Fibroblast of peridontal ligament (primary cell): Measurements from ENCODE around the gene AVEN.
"Not testable (repeated sequence)": the region's sequence is repeated elsewhere in the genome, so short reads cannot be mapped to it uniquely, and the experiment has no call there.

Experiments
- DNase-seq: peaks from one replicate; pipeline ENCODE4 v3.0.0-alpha.2; 2010; ENCODE audit errors: extremely low read depth

AVEN gene

DNA sequence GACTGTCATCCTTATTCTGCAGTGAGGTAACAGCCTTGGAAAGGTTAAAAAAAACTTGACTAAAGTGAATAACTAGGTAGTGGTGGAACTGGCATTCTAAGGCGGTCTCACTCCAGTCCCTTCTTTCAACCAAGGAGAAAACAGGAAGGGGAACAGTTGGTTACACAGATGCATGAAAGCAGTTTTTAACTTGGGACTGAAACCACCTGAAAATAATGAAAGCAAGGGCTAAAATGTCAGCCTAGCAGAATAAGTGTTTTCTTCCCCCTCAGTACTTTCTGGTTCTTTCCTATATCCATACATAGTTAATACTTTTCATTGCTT is 748 bp upstream of the AVEN start:
- no peak for DNase-seq

- DNase-seq, result peak; percentile 59
These were observed 757 bp downstream of the AVEN start for GRCh38 chr15:34038023-34038870.

DNA sequence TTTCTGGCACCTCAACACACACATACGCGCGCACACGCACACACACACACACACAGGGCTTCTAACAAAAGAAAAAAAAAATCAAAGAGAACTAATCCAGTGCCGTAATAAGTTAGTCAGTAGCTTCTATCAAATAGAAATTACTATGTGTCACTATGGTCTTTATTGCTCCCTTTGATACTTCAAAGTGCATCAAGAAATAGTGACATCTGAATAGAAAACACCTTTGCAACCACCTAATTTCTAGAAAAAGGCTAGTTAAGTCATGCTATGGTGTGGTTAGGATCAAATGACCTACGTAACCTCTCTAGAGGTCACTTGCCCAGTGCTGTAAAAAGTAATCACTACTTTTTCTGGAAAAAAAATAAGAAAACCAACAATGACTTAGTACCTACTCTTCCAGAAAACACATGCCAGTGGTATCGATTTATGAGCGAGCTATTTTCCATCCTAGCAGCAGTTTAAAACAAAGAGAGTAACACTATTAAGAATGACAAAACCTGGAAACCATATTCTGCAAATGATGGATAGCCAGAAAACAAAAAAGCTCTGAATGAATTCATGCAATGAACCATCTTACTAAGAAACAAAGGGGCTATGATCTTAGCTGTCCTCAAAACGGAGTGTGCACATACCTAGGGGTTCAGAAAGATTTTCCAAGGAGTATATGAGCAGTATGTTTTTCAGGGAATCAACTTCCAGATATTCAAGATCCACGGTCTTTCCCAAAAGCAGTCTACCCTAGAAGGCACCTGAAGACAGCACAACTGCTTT is 6.8 kb downstream of the AVEN start:
- no peak for DNase-seq

- DNase-seq, result no peak
These were observed 11.4 kb downstream of the AVEN start for GRCh38 chr15:34027606-34028005.

GRCh38 chr15:34025252-34025651 is 13.8 kb downstream of the AVEN start:
- DNase-seq, result no peak

- peak; percentile 42 for DNase-seq
These were observed 15.1 kb downstream of the AVEN start for GRCh38 chr15:34023907-34024306.

DNA sequence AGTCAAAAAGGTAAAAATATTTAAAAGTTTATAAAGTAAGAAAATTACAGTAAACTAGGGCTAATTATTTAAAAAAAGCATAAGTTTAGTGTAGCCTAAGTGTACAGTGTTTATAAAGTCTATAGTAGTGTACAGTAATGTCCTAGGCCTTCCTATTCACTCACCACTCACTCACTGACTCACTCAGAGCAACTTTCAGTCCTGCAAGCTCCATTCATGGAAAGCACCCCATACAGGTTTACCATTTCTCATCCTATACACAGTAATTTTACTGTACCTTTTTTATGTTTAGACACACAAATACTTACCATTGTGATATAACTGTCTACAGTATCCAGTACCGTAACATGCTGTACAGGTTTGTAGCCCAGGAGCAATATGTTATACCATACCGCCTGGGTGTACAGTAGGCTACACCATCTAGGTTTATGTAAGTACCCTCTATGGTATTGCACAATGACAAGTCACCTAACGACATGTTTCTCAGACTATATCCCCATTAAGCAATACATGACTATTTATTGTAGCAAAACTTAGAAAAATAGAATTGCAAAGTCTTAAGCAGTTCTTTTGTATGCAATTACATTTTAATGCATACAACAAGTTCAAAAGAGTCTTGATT is 19.5 kb downstream of the AVEN start:
- DNase-seq, result no peak

- DNase-seq, result not testable (repeated sequence)
These were observed 20.3 kb downstream of the AVEN start for GRCh38 chr15:34018738-34019137.

GRCh38 chr15:34018021-34018645 is 20.9 kb downstream of the AVEN start:
- DNase-seq, result no peak

DNA sequence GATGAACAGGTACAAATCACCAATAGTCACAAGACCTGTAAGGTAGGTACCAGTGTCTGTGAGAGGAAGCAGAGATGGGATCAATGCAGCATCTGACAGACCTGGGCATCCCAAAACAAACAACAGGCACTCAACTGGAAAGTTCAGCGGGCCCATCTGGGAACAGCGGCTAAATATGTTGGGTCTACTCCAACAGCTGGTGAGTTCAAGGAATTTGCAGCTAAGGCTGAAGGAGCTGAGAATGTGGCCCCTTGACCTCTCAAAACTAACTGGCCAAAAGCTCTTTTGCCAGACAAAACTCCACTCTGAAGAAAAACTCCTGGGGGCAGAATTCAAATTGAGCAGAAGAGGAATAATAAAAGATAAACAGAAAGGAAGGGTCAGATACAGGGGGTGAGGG is 24.4 kb downstream of the AVEN start:
- peak; percentile 10 for DNase-seq

GRCh38 chr15:34013746-34014145 is 25.3 kb downstream of the AVEN start:
- no peak for DNase-seq

GRCh38 chr15:34012461-34013028 is 26.5 kb downstream of the AVEN start:
- no peak for DNase-seq

DNA sequence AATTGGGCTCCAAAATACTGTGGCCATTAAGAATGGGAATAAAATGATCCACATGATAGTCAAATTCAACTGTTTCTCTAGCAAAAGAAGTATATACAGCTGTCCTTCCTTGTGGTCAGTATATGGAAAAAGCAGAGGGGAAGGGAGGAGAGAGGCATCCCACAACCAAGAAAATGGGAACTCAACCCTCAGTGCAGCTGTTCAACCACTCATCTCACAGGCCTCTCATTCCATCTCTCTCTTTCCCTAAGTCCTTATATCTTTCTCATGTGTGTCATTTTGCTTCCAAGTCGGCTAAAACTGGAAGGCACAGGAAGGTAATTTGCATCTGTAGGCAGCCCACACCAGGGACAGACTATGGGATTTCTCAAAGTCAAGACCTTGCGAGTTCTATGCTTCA is 27.5 kb downstream of the AVEN start:
- no peak for DNase-seq

DNA sequence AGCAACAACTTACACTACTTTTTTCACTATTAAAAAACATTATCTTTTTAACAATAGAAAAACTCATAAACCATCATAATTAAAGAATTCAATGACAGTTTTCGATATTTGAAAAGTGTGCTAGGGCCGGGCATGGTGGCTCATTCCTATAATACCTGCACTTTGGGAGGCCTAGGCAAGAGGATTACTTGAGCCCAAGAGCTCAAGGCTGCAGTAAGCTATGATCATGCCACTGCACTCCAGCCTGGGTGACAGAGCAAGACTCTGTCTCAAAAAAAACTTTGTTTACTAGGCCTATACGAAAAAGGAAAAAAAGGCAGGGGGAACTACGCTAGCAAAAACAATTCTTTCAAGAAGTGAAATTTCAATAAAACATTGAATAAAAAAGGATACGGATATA is 28.1 kb downstream of the AVEN start:
- no peak for DNase-seq

GRCh38 chr15:34009656-34010055 is 29.3 kb downstream of the AVEN start:
- DNase-seq, result no peak

DNA sequence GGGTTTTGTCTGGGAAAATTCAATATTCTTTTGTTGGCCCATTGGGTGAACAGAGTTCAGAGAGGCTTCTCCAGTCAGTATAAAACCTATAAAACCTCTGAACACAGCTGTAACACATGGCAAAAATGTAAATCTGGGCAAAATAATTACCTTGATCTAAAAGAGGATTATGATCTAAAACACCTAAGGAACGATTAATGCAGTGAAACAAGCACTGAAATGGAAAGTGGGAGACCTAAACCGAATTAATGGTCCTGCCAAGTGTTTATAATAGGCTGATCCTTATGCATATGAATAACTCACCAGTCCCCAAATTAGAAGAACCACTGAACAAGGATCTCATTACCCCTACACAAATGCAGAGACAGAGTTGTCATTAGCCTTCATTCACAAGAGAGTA is 32.6 kb downstream of the AVEN start:
- no peak for DNase-seq

- no peak for DNase-seq
These were observed 37.5 kb downstream of the AVEN start for GRCh38 chr15:34001536-34001935.

DNA sequence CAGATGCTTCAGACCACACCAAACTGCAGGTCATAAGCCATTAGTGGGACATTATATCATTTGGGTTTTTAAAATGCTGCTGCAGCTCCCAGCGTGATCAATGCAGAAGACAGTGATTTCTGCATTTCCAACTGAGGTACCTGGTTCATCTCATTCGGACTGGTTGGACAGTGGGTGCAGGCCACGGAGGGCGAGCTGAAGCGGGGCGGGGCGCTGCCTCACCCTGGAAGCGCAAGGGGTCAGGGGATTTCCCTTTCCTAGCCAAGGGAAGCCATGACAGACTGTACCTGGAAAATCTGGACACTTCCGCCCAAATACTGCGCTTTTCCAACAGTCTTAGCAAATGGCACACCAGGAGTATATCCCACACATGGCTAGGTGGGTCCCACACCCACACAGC is 43.3 kb downstream of the AVEN start:
- DNase-seq, result not testable (repeated sequence)

- no peak for DNase-seq
These were observed 44.9 kb downstream of the AVEN start for GRCh38 chr15:33994005-33994615.

GRCh38 chr15:33988384-33988783 is 50.6 kb downstream of the AVEN start:
- no peak for DNase-seq

DNA sequence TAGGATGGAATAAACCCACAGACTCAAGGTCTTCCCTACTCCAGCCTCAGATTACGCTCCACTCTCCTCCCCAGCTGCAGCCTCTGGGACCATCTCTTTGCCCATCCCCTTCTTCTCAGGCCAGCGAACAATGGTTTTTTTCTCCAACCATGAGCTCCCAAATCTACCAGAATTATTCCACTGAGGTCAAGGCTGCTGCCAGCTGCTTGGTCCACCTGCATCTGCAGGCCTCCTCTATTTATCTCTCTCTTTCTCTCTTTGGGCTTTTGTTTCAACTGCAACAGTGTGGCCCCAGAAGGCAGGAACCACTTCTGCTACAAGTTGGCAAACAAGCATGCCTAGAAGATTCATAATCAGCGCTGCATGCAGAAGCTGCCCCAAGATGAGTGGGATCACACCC is 51.6 kb downstream of the AVEN start:
- DNase-seq, result no peak

DNA sequence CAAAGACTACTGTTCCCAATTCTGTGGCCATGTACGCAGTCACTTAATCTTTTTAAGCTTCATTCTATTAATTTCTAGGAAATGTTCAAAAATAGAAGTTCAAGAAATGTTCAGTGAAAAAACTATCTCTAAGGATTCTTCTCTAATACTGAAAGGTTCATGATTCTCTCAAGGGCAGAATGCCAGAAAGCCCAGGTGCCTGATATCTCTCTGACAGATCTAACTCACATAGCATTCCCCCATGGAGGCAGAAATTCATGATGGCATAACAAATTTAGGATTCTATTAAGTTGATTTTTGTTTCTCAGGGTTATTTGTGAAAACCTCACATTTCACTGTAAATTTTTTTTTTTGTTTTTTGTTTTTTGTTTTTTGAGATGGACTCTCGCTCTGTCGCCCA is 53.3 kb downstream of the AVEN start:
- no peak for DNase-seq
